ENCODE results near the gene CYFIP2.

The CYFIP2 gene

DNA sequence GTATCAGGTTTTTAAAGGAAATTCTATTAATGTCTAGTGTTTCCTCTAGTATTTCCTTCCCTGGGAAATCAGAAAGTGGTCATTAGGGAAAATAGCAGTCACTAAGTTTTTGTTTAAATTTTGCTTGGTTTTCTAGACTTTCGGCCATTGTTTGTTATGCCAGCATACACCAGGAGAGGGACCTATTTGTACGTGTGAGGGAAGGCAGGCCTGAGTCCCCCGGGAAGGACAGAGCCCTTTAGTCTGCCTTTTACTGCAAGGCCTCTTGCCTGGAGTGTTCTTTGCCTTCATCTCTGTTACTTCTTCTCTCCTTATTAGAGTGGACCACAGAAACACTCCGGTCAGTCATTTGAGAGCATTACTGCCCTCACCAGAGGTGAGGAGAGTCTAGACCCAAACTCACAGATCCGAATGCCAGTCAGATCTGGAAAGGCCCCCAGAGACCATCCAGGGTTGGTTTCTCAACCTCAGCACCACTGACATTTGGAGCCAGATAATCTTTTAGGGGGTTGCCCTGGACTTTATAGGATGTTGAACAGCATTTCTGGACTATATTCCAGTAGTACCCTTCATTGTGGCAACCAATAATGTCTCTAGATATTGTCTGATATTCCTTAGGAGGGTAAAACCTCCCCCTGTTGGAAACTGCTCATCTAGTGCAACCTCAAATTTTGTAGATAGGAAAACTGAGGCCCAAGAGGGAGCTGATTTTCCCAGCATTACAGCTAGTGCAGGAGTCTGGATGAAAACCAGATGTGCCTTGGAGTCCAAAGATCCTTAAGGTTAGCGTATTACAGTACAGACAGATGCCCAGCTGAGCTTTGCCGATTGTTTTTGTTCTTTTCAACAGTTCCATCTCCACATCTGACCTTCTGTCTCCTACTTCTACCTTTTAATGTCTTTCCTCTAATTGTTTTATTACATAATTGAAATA, 101.1 kb downstream of the CYFIP2 start:
- H2BK120ac ChIP-seq (ENCODE audit: insufficient read depth, low read length, poor library complexity) = peak overlapping the region; percentile 75
- no peak overlapping the region for H3K4me3 ChIP-seq (ENCODE audit: low read depth, low read length)
- peak overlapping the region; percentile 64 for H3K14ac ChIP-seq (ENCODE audit: low read length)
- no peaks in the 10 kb centered on the region for H3K79me2 ChIP-seq (ENCODE audit: control insufficient read depth, insufficient read depth, low read length, poor library complexity)
- no peak for DNase-seq
- no peak overlapping the region for H2AFZ ChIP-seq (ENCODE audit: insufficient read depth, low read length, poor library complexity)
- no peak overlapping the region for H3K18ac ChIP-seq (ENCODE audit: low read length)
- WGBS (ENCODE audit: extremely low coverage, insufficient coverage, insufficient read length) = no CpG with 5 or more reads among the region's 7 CpGs
- H3K36me3 ChIP-seq (ENCODE audit: control insufficient read depth in 1 of 2, insufficient read depth in 2 of 2, low read length in 2 of 2) = peaks cover 0 to 3% of the 10 kb centered on the region in 2 experiments
- peak overlapping the region; percentile 90 for H3K27ac ChIP-seq (ENCODE audit: low read depth, low read length)
- peak overlapping the region; percentile 96 for H4K91ac ChIP-seq (ENCODE audit: low read depth, low read length)
- no peak overlapping the region for H3K23ac ChIP-seq (ENCODE audit: low read length)
- no peak overlapping the region for H3K9ac ChIP-seq (ENCODE audit: low read length)
- H3K27me3 ChIP-seq (ENCODE audit: insufficient read depth, low read length) = no peaks in the 10 kb centered on the region
- H2AK5ac ChIP-seq (ENCODE audit: low read length) = peak overlapping the region; percentile 72
- peak overlapping the region; percentile 97 for H2BK12ac ChIP-seq (ENCODE audit: low read length)
- H2BK5ac ChIP-seq (ENCODE audit: low read depth, low read length, poor library complexity) = peak overlapping the region; percentile 93
- peak overlapping the region; percentile 68 for H4K8ac ChIP-seq (ENCODE audit: low read depth, low read length)
- H3K4me1 ChIP-seq (ENCODE audit: control insufficient read depth in 1 of 2, insufficient read depth in 2 of 2, low read length in 2 of 2) = peaks cover 4 to 16% of the 10 kb centered on the region in 2 experiments
- no peak overlapping the region for H4K12ac ChIP-seq (ENCODE audit: low read depth, low read length)
- no peaks in the 10 kb centered on the region for H3K9me3 ChIP-seq (ENCODE audit: insufficient read depth, low read depth, low read length)
- H3K4ac ChIP-seq (ENCODE audit: low read depth, low read length) = peak overlapping the region; percentile 91
- no peak overlapping the region for H3K4me2 ChIP-seq (ENCODE audit: low read length)
- H3K79me1 ChIP-seq (ENCODE audit: low read length) = peaks cover 13% of the 10 kb centered on the region

DNA sequence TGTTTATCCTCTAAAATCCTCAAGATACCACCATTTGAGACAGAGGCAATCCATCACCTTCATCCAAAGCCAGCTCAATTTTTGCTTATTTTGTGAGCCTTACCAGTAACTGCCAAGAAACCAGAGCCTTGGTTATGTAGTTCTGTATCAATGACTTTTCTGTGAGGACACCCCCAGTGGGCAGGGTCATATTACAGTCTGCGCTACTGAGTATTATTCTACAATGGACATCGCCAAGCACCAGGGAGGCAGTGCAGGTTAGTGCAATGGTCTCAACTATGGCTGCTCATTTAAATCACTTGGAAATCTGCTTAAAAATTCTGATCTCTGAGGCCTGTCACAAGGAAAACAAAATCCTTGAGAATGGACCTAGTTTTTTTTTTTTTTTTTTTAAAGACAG, 103.6 kb downstream of the CYFIP2 start:
- H3K9ac ChIP-seq (ENCODE audit: low read length) = no peak overlapping the region
- peak overlapping the region; percentile 20 for H4K91ac ChIP-seq (ENCODE audit: low read depth, low read length)
- H2BK120ac ChIP-seq (ENCODE audit: insufficient read depth, low read length, poor library complexity) = peak overlapping the region; percentile 4
- H3K4me1 ChIP-seq (ENCODE audit: control insufficient read depth in 1 of 2, insufficient read depth in 2 of 2, low read length in 2 of 2) = peaks cover 7 to 20% of the 10 kb centered on the region in 2 experiments
- no peak for DNase-seq
- no peaks in the 10 kb centered on the region for H3K27me3 ChIP-seq (ENCODE audit: insufficient read depth, low read length)
- H2BK5ac ChIP-seq (ENCODE audit: low read depth, low read length, poor library complexity) = no peak overlapping the region
- H3K79me1 ChIP-seq (ENCODE audit: low read length) = peaks cover 20% of the 10 kb centered on the region
- no peak overlapping the region for H4K8ac ChIP-seq (ENCODE audit: low read depth, low read length)
- peak overlapping the region; percentile 34 for H3K4ac ChIP-seq (ENCODE audit: low read depth, low read length)
- no peak overlapping the region for H3K14ac ChIP-seq (ENCODE audit: low read length)
- H2BK12ac ChIP-seq (ENCODE audit: low read length) = peak overlapping the region; percentile 33
- H2AFZ ChIP-seq (ENCODE audit: insufficient read depth, low read length, poor library complexity) = no peak overlapping the region
- no CpG with 5 or more reads among the region's 2 CpGs for WGBS (ENCODE audit: extremely low coverage, insufficient coverage, insufficient read length)
- no peak overlapping the region for H3K4me3 ChIP-seq (ENCODE audit: low read depth, low read length)
- peaks cover 0 to 4% of the 10 kb centered on the region in 2 experiments for H3K36me3 ChIP-seq (ENCODE audit: control insufficient read depth in 1 of 2, insufficient read depth in 2 of 2, low read length in 2 of 2)
- no peak overlapping the region for H2AK5ac ChIP-seq (ENCODE audit: low read length)
- H3K4me2 ChIP-seq (ENCODE audit: low read length) = no peak overlapping the region
- no peaks in the 10 kb centered on the region for H3K79me2 ChIP-seq (ENCODE audit: control insufficient read depth, insufficient read depth, low read length, poor library complexity)
- H3K9me3 ChIP-seq (ENCODE audit: insufficient read depth, low read depth, low read length) = no peaks in the 10 kb centered on the region
- H4K12ac ChIP-seq (ENCODE audit: low read depth, low read length) = no peak overlapping the region
- H3K27ac ChIP-seq (ENCODE audit: low read depth, low read length) = no peak overlapping the region
- H3K18ac ChIP-seq (ENCODE audit: low read length) = no peak overlapping the region
- no peak overlapping the region for H3K23ac ChIP-seq (ENCODE audit: low read length)

DNA sequence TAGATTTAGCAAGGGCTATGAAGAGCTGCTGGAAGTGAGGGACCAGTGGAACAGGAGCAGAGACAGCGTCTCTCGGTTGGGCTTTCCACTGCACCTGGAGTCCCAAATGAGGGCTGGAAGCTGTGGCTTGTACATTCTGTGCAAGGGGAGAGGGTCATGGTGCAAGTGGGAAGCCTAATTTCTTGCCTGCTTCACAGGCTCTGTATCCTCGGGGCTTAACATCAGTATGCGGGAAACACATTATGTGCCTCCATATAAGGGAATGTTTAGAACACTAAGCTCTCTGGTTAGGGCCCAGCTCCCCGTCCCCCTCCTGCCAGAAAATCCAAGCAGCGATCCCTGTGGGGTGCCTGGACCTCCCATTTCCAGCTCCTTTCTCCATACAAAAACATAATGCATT, 105.0 kb downstream of the CYFIP2 start:
- WGBS (ENCODE audit: extremely low coverage, insufficient coverage, insufficient read length) = no CpG with 5 or more reads among the region's 6 CpGs
- no peak overlapping the region for H3K4me2 ChIP-seq (ENCODE audit: low read length)

DNA sequence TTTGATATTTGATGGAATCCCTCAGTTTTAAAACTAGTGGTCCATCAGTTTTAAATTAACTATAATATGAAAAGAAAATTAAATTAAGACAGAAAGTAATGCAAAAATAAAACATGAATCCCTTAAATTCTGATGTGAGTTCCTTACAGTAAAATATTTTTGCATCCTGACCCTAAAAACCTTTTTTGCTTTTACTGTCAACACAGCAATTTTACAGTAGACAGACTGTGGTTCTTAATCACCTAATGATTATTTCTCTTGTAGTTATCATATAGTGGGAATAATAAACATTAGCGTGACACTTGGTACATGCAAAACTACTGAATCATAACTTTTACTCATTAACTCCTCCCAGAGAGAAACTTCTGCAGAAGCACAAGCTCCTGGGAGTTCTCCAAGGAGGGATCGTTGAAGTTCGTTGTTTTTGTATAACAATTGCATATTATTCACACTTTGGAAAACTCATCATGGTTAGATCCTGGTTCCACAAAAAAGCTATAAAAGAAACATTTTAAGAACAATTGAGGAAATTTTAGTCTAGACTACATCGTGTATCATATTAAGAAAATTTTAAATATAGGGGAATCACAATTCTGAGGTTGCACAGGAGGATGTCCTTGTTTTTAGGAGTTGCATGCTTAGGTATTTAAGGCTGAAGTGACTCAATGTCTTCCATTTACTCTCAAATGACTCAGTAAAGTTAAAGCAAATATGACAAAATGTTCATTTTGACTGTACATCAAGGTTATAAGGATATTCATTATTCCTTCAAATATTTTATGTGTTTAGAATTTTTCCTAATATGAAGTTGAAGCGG, 105.9 kb downstream of the CYFIP2 start:
- H3K18ac ChIP-seq (ENCODE audit: low read length) = no peak overlapping the region
- no peak overlapping the region for H3K9ac ChIP-seq (ENCODE audit: low read length)
- no peak overlapping the region for H3K4me2 ChIP-seq (ENCODE audit: low read length)
- H3K14ac ChIP-seq (ENCODE audit: low read length) = no peak overlapping the region
- H3K79me2 ChIP-seq (ENCODE audit: control insufficient read depth, insufficient read depth, low read length, poor library complexity) = peaks cover 3% of the 10 kb centered on the region
- H3K4ac ChIP-seq (ENCODE audit: low read depth, low read length) = no peak overlapping the region
- no peak overlapping the region for H2BK120ac ChIP-seq (ENCODE audit: insufficient read depth, low read length, poor library complexity)
- H3K4me3 ChIP-seq (ENCODE audit: low read depth, low read length) = no peak overlapping the region
- H3K23ac ChIP-seq (ENCODE audit: low read length) = no peak overlapping the region
- no peak overlapping the region for H2AK5ac ChIP-seq (ENCODE audit: low read length)
- peaks cover 7 to 20% of the 10 kb centered on the region in 2 experiments for H3K4me1 ChIP-seq (ENCODE audit: control insufficient read depth in 1 of 2, insufficient read depth in 2 of 2, low read length in 2 of 2)
- no peak overlapping the region for H4K12ac ChIP-seq (ENCODE audit: low read depth, low read length)
- no CpG with 5 or more reads among the region's 5 CpGs for WGBS (ENCODE audit: extremely low coverage, insufficient coverage, insufficient read length)
- H2BK5ac ChIP-seq (ENCODE audit: low read depth, low read length, poor library complexity) = no peak overlapping the region
- peaks cover 7 to 9% of the 10 kb centered on the region in 2 experiments for H3K36me3 ChIP-seq (ENCODE audit: control insufficient read depth in 1 of 2, insufficient read depth in 2 of 2, low read length in 2 of 2)
- no peak for DNase-seq
- H3K27me3 ChIP-seq (ENCODE audit: insufficient read depth, low read length) = no peaks in the 10 kb centered on the region
- H4K8ac ChIP-seq (ENCODE audit: low read depth, low read length) = no peak overlapping the region
- no peak overlapping the region for H3K27ac ChIP-seq (ENCODE audit: low read depth, low read length)
- no peak overlapping the region for H2AFZ ChIP-seq (ENCODE audit: insufficient read depth, low read length, poor library complexity)
- no peak overlapping the region for H4K91ac ChIP-seq (ENCODE audit: low read depth, low read length)
- peaks cover 32% of the 10 kb centered on the region for H3K79me1 ChIP-seq (ENCODE audit: low read length)
- no peaks in the 10 kb centered on the region for H3K9me3 ChIP-seq (ENCODE audit: insufficient read depth, low read depth, low read length)
- no peak overlapping the region for H2BK12ac ChIP-seq (ENCODE audit: low read length)

More for the DNA sequence above, 105.0 kb downstream of the CYFIP2 start:
- Histone ChIP-seq H3K18ac (ENCODE audit: low read length) (no peak overlapping the region), H3K23ac (ENCODE audit: low read length) (no peak overlapping the region), H3K79me2 (ENCODE audit: control insufficient read depth, insufficient read depth, low read length, poor library complexity) (peaks cover under 1% of the 10 kb centered on the region), H2AK5ac (ENCODE audit: low read length) (no peak overlapping the region), H4K12ac (ENCODE audit: low read depth, low read length) (no peak overlapping the region), H3K14ac (ENCODE audit: low read length) (peak overlapping the region; percentile 8), H4K8ac (ENCODE audit: low read depth, low read length) (no peak overlapping the region), H3K4ac (ENCODE audit: low read depth, low read length) (no peak overlapping the region), H3K27ac (ENCODE audit: low read depth, low read length) (peak overlapping the region; percentile 72), H3K27me3 (ENCODE audit: insufficient read depth, low read length) (no peaks in the 10 kb centered on the region), H2BK5ac (ENCODE audit: low read depth, low read length, poor library complexity) (peak overlapping the region; percentile 18), H2BK120ac (ENCODE audit: insufficient read depth, low read length, poor library complexity) (no peak overlapping the region), H3K4me3 (ENCODE audit: low read depth, low read length) (no peak overlapping the region), H3K4me1 (ENCODE audit: control insufficient read depth in 1 of 2, insufficient read depth in 2 of 2, low read length in 2 of 2) (peaks cover 7 to 20% of the 10 kb centered on the region in 2 experiments), H4K91ac (ENCODE audit: low read depth, low read length) (peak overlapping the region; percentile 28), H3K36me3 (ENCODE audit: control insufficient read depth in 1 of 2, insufficient read depth in 2 of 2, low read length in 2 of 2) (peaks cover 4 to 7% of the 10 kb centered on the region in 2 experiments), H3K9me3 (ENCODE audit: insufficient read depth, low read depth, low read length) (no peaks in the 10 kb centered on the region), H2BK12ac (ENCODE audit: low read length) (no peak overlapping the region), H2AFZ (ENCODE audit: insufficient read depth, low read length, poor library complexity) (no peak overlapping the region), H3K9ac (ENCODE audit: low read length) (no peak overlapping the region), H3K79me1 (ENCODE audit: low read length) (peaks cover 24% of the 10 kb centered on the region)
- DNase-seq = no peak
